WI38 (cell line): ENCODE results near the gene AMZ1.

Experiments
- H3K4me3 ChIP-seq: 2 replicates; pipeline ENCODE4 v1.5.1; 2011; ENCODE audit warnings: low read depth, mild to moderate bottlenecking, control low read depth, low read length
- CTCF ChIP-seq: IDR thresholded peaks from 2 replicates; pipeline ENCODE4 v1.5.1; 2012; ENCODE audit warnings: low read depth, mild to moderate bottlenecking, control low read depth, low read length

The AMZ1 gene

GRCh38 chr7:2681929-2682799 is 5.8 kb upstream of the AMZ1 start:
- TF ChIP-seq CTCF: no peak
- no peak overlapping the region for H3K4me3 ChIP-seq

- H3K4me3 ChIP-seq: no peak overlapping the region
- no peak for TF ChIP-seq CTCF
These were observed 3.5 kb upstream of the AMZ1 start for GRCh38 chr7:2684501-2684900.

GRCh38 chr7:2686101-2686500 is 1.9 kb upstream of the AMZ1 start:
- H3K4me3 ChIP-seq: no peak overlapping the region

GRCh38 chr7:2687338-2687869 is 598 bp upstream of the AMZ1 start:
- peak overlapping the region; percentile 50 for H3K4me3 ChIP-seq
- TF ChIP-seq CTCF: no peak

More at GRCh38 chr7:2686101-2686500, 1.9 kb upstream of the AMZ1 start:
- no peak for TF ChIP-seq CTCF

GRCh38 chr7:2688409-2689342 is 674 bp downstream of the AMZ1 start:
- TF ChIP-seq CTCF: no peak
- H3K4me3 ChIP-seq: peak overlapping the region; percentile 37

- no peak for TF ChIP-seq CTCF
- H3K4me3 ChIP-seq: no peak overlapping the region
These were observed 1.4 kb downstream of the AMZ1 start for GRCh38 chr7:2689343-2689847.
